Heart right ventricle (tissue), 16 donors: ENCODE measurements around the gene ANKRD39. TPM values are rescaled to one million over a fixed set of nuclear protein-coding genes. Genes with fewer than 3 reads are reported as not detected.
"Not testable (repeated sequence)": the region's sequence is repeated elsewhere in the genome, so short reads cannot be mapped to it uniquely, and the experiment has no call there.

Experiments
- ATAC-seq, 8 donors: fragments of 200-7000 bp; cut with Tn5 transposase; one replicate each; pipeline ENCODE4 v1.9.1; 2020; ENCODE audit warnings: mild to moderate bottlenecking in 8 of 8, moderate library complexity in 8 of 8, moderate number of reproducible peaks in 1 of 8
- DNase-seq, 2 donors: peaks; one replicate each; pipeline ENCODE4 v3.0.0-alpha.2; 2020
- H3K27ac ChIP-seq, 10 donors: fragments of 200-600 bp; sonication (generic) in 2 of 10; one replicate each; pipeline versions ENCODE4 v1.5.0 to v1.8.0; 2020 to 2022; ENCODE audit warnings: mild to moderate bottlenecking in 3 of 10
- H3K27me3 ChIP-seq, 7 donors: fragments of 200-600 bp; one replicate each; pipeline ENCODE4 v1.8.0; 2021 to 2022; ENCODE audit warnings: mild to moderate bottlenecking in 2 of 7
- H3K36me3 ChIP-seq, 9 donors: fragments of 200-600 bp; sonication (generic) in 1 of 9; one replicate each; pipeline versions ENCODE4 v1.5.0 to v1.8.0; 2020 to 2022; ENCODE audit warnings: mild to moderate bottlenecking in 2 of 9
- H3K4me1 ChIP-seq, 9 donors: fragments of 200-600 bp; sonication (generic) in 1 of 9; one replicate each; pipeline versions ENCODE4 v1.5.0 to v1.8.0; 2020 to 2022; ENCODE audit warnings: mild to moderate bottlenecking in 4 of 9
- H3K4me3 ChIP-seq, 10 donors: fragments of 200-600 bp; sonication (generic) in 2 of 10; one replicate each; pipeline versions ENCODE4 v1.5.0 to v1.8.0; 2020 to 2022; ENCODE audit warnings: mild to moderate bottlenecking in 7 of 10, moderate library complexity in 2 of 10
- H3K9me3 ChIP-seq, 11 donors: fragments of 200-600 bp in 10 of 11; sonication (generic) in 2 of 11; one replicate each; pipeline versions ENCODE4 v1.5.0 to v1.8.0; 2013 to 2022; ENCODE audit warnings: mild to moderate bottlenecking in 2 of 11, control low read depth in 1 of 11, moderate library complexity in 1 of 11
- CTCF ChIP-seq, 9 donors: fragments of 200-600 bp; sonication (generic) in 2 of 9; IDR thresholded peaks; one replicate each; pipeline versions ENCODE4 v1.5.0 to v1.8.0; 2021 to 2022; ENCODE audit warnings: antibody characterized with exemption in 9 of 9, mild to moderate bottlenecking in 5 of 9, moderate library complexity in 1 of 9
- WGBS, 2 donors: extraction: QIAGEN DNeasy Blood & Tissue Kit; methylation state at CpG; one replicate each; pipeline ENCODE4 v1.1.7; 2013; ENCODE audit warnings: inconsistent platforms in 1 of 2; 5-methylcytosine and 5-hydroxymethylcytosine counted together
- intact Hi-C, 10 donors: fragments of 100-400 bp; cut with DNase I; formaldehyde crosslinking; loops; one replicate each; pipeline versions ENCODE4 v1.11.1 to v1.14.2; 2022
- polyA plus RNA-seq, 2 donors: library from polyadenylated mRNA; stranded (reverse); fragments of 200-250 nt; gene quantifications; one replicate each; pipeline ENCODE4 v1.2.3, GENCODE V29; 2013
- total RNA-seq, 10 donors: library from RNA; stranded (reverse); fragmentation: NEBNext Ultra II Directional in 3 of 10; extraction: Animal tissue kit (Norgen Biotek cat#: 25700) in 3 of 10; gene quantifications; one replicate each; pipeline versions ENCODE4 v1.2.1 to v1.2.4, GENCODE V29; 2021 to 2023
- donor health status: Arrhythmogenic right ventricular cardiomyopathy.
- donor health status: ischemic (EF 13 %, LVEDD 7.1; RV severe dilation, severe dysfunction).
- donor health status: healthy with polysubstance abuse.
- donor health status: DM: no; HTN: yes; CAD: no.
- donor health status: DM: no; HTN: no; CAD: no.
- donor health status: ischemic (EF 25% LVEDD 6.9; RV normal size, moderate dysfunction).
- donor health status: ischemic (EF 25% LVEDD 5.7; RV mildly dilated, moderate dysfunction).
- donor health status: healthy.
- donor health status: DM: yes; HTN: yes; CAD: no.
- donor health status: Ischemic cardiomyopathy.
- donor health status: ischemic (EF 35%, LVEDD 5.7; RV mildly dilated, moderate dysfunction).
- donor health status: nonischemic (EF 11% LVEDD 7.7; RV severe dilation, severe dysfunction).
- donor health status: DM: yes; HTN: yes; CAD: no.
- donor health status: PGD.
- donor health status: ischemic (EF 29% LVEDD 5.4; RV normal size, mild dysfunction).
- donor health status: nonischemic (EF 23%, LVEDD 6.1; RV moderate dilation, normal function).

The ANKRD39 gene
- total and polyA plus RNA-seq, 12 donors = 14.2 to 26.5 (median 16.4) TPM

- peaks cover 3 to 52% (median 37%) of the 10 kb centered on the region in 9 donors for H3K4me1 ChIP-seq
- H3K27ac ChIP-seq = peak overlapping the region in 6 of 10 donors; percentile 17 to 76 (median 39)
- no peaks in the 10 kb centered on the region for H3K27me3 ChIP-seq
- no peak for TF ChIP-seq CTCF (IDR thresholded peaks at IDR 0.05)
- no peaks in the 10 kb centered on the region for H3K9me3 ChIP-seq
- WGBS, 2 donors = 79 to 83% methylated on average over 13 of the region's 13 CpGs
- ATAC-seq = peak in 1 of 8 donors; percentile 28
- H3K4me3 ChIP-seq = no peak overlapping the region
- H3K36me3 ChIP-seq = peaks cover 0 to 43% (median 0%) of the 10 kb centered on the region in 9 donors
- DNase-seq = no peak
- intact Hi-C loops = no loop called here
Measured at GRCh38 chr2:96809216-96809882, 48.5 kb downstream of the ANKRD39 start.

GRCh38 chr2:96808176-96808837 is 49.5 kb downstream of the ANKRD39 start:
- H3K9me3 ChIP-seq = no peaks in the 10 kb centered on the region
- intact Hi-C loops = no loop called here
- H3K27ac ChIP-seq = peak overlapping the region in 4 of 10 donors; percentile 17 to 74 (median 36)
- H3K4me3 ChIP-seq = no peak overlapping the region
- 62 to 69% methylated on average over 10 of the region's 10 CpGs for WGBS, 2 donors
- peaks cover 0 to 53% (median 0%) of the 10 kb centered on the region in 9 donors for H3K36me3 ChIP-seq
- no peaks in the 10 kb centered on the region for H3K27me3 ChIP-seq
- ATAC-seq (peak in 7 of 8 donors; percentile 32 to 78 (median 69)), DNase-seq (peak; percentile 46 to 47)
- H3K4me1 ChIP-seq = peaks cover 3 to 50% (median 37%) of the 10 kb centered on the region in 9 donors
- TF ChIP-seq CTCF (IDR thresholded peaks at IDR 0.05) = no peak

- DNase-seq (no peak), ATAC-seq (no peak)
- no peak for TF ChIP-seq CTCF (IDR thresholded peaks at IDR 0.05)
- intact Hi-C loops = no loop called here
- peaks cover 0 to 61% (median 11%) of the 10 kb centered on the region in 9 donors for H3K36me3 ChIP-seq
- WGBS, 2 donors = 95 to 98% methylated on average over 10 of the region's 10 CpGs
- H3K27me3 ChIP-seq = no peaks in the 10 kb centered on the region
- H3K9me3 ChIP-seq = no peaks in the 10 kb centered on the region
- H3K27ac ChIP-seq = peak overlapping the region in 1 of 10 donors; percentile 81
- peaks cover 3 to 39% (median 32%) of the 10 kb centered on the region in 9 donors for H3K4me1 ChIP-seq
- H3K4me3 ChIP-seq = no peak overlapping the region
Measured at GRCh38 chr2:96807127-96807471, 50.7 kb downstream of the ANKRD39 start.

GRCh38 chr2:96806468-96807126 is 51.2 kb downstream of the ANKRD39 start:
- no peak for ATAC-seq
- H3K9me3 ChIP-seq = no peaks in the 10 kb centered on the region
- no peak for TF ChIP-seq CTCF (IDR thresholded peaks at IDR 0.05)
- no peak for DNase-seq
- H3K4me1 ChIP-seq = peaks cover 3 to 34% (median 27%) of the 10 kb centered on the region in 9 donors
- WGBS, 2 donors = 88 to 89% methylated on average over 23 of the region's 23 CpGs
- H3K4me3 ChIP-seq = no peak overlapping the region
- H3K27ac ChIP-seq = peak overlapping the region in 1 of 10 donors; percentile 81
- H3K36me3 ChIP-seq = peaks cover 0 to 61% (median 11%) of the 10 kb centered on the region in 9 donors
- no peaks in the 10 kb centered on the region for H3K27me3 ChIP-seq
- intact Hi-C loops = no loop called here

GRCh38 chr2:96805946-96806345 is 51.9 kb downstream of the ANKRD39 start:
- H3K4me1 ChIP-seq = peaks cover 0 to 28% (median 21%) of the 10 kb centered on the region in 9 donors
- WGBS, 2 donors = 91 to 95% methylated on average over 13 to 16 of the region's 20 CpGs
- intact Hi-C loops, DNase-seq, H3K9me3 ChIP-seq, H3K4me3 ChIP-seq, H3K27me3 ChIP-seq, ATAC-seq: not testable (repeated sequence)
- peaks cover 0 to 62% (median 11%) of the 10 kb centered on the region in 9 donors for H3K36me3 ChIP-seq
- peak overlapping the region in 1 of 10 donors; percentile 81 for H3K27ac ChIP-seq
